BLaER1 treated with 17β-estradiol and CSF1 and Interleukin-3, amounts not matched to agents 10 nM and 100 nM (cell line): ENCODE data around the gene APP.

Experiments
- H3K27ac ChIP-seq, 11 experiments: shearing (Covaris generic); formaldehyde crosslinking; 2 replicates each; pipeline ENCODE4 v1.8.1; 2022
- H3K27me3 ChIP-seq, 11 experiments: shearing (Covaris generic); formaldehyde crosslinking; 2 replicates each; pipeline ENCODE4 v1.8.1; 2022
- H3K36me3 ChIP-seq, 11 experiments: shearing (Covaris generic); formaldehyde crosslinking; 2 replicates each; pipeline ENCODE4 v1.8.1; 2022
- H3K4me1 ChIP-seq, 10 experiments: shearing (Covaris generic); formaldehyde crosslinking; 2 replicates each; pipeline ENCODE4 v1.8.1; 2022
- H3K4me2 ChIP-seq, 11 experiments: shearing (Covaris generic); formaldehyde crosslinking; 2 replicates each; pipeline ENCODE4 v1.8.1; 2022
- H3K4me3 ChIP-seq, 10 experiments: shearing (Covaris generic); formaldehyde crosslinking; 2 replicates each; pipeline ENCODE4 v1.8.1; 2022
- H3K9ac ChIP-seq, 11 experiments: shearing (Covaris generic); formaldehyde crosslinking; 2 replicates each; pipeline ENCODE4 v1.8.1; 2022
- H3K9me3 ChIP-seq, 11 experiments: shearing (Covaris generic); formaldehyde crosslinking; replicated peaks in 1 of 11; 2 replicates each; pipeline ENCODE4 v1.8.1; 2022
- H4K20me1 ChIP-seq, 11 experiments: shearing (Covaris generic); formaldehyde crosslinking; 2 replicates each; pipeline ENCODE4 v1.8.1; 2022
- Cebpa-rat ChIP-seq, 11 experiments: shearing (Covaris generic); IDR thresholded peaks; 2 replicates each; pipeline ENCODE4 v1.8.1; 2022

The APP gene

GRCh38 chr21:25898671-25899070 lies 271.9 kb downstream of the APP start:
- Histone ChIP-seq H3K9me3 (peaks cover 7 to 19% (median 16%) of the 10 kb centered on the region in 11 experiments; a peak in 20 of 22 replicates), H3K4me1 (peaks cover 8 to 18% (median 12%) of the 10 kb centered on the region in 10 experiments; a peak in 19 of 20 replicates), H3K36me3 (peaks cover 53 to 88% (median 79%) of the 10 kb centered on the region in 11 experiments), H3K4me3 (no peak overlapping the region), H3K27me3 (no peaks in the 10 kb centered on the region), H3K9ac (no peak overlapping the region), H3K4me2 (no peak overlapping the region), H4K20me1 (peaks cover 0 to 5% (median 0%) of the 10 kb centered on the region in 11 experiments; a peak in 1 of 22 replicates), H3K27ac (no peak overlapping the region)
- TF ChIP-seq Cebpa-rat (IDR thresholded peaks at IDR 0.05) = no peak

GRCh38 chr21:25897383-25897782 lies 273.2 kb downstream of the APP start:
- Histone ChIP-seq H4K20me1 (0 out of 22 replicates have a peak, but pooled peaks cover 0 to 5% (median 0%) of the 10 kb centered on the region in 11 experiments), H3K9ac (no peak overlapping the region), H3K27ac (no peak overlapping the region), H3K4me1 (peaks cover 0 to 18% (median 10%) of the 10 kb centered on the region in 10 experiments; a peak in 13 of 20 replicates), H3K27me3 (no peaks in the 10 kb centered on the region), H3K36me3 (peaks cover 57 to 89% (median 83%) of the 10 kb centered on the region in 11 experiments), H3K4me2 (peak overlapping the region in 4 of 11 experiments; percentile 2 to 33 (median 18); a peak in 5 of 22 replicates), H3K9me3 (peaks cover 9 to 25% (median 18%) of the 10 kb centered on the region in 11 experiments; a peak in 20 of 22 replicates), H3K4me3 (no peak overlapping the region)
- no peak for TF ChIP-seq Cebpa-rat (IDR thresholded peaks at IDR 0.05)

GRCh38 chr21:25896501-25897056 lies 274.0 kb downstream of the APP start:
- H3K27ac ChIP-seq = no peak overlapping the region

GRCh38 chr21:25895565-25896205 lies 274.9 kb downstream of the APP start:
- Histone ChIP-seq H3K9me3 (peaks cover 9 to 25% (median 18%) of the 10 kb centered on the region in 11 experiments; a peak in 20 of 22 replicates), H4K20me1 (0 out of 22 replicates have a peak, but pooled peaks cover 0 to 5% (median 0%) of the 10 kb centered on the region in 11 experiments), H3K4me3 (no peak overlapping the region), H3K36me3 (peaks cover 64 to 92% (median 85%) of the 10 kb centered on the region in 11 experiments), H3K9ac (no peak overlapping the region), H3K27ac (no peak overlapping the region), H3K4me1 (peaks cover 6 to 18% (median 10%) of the 10 kb centered on the region in 10 experiments; a peak in 16 of 20 replicates), H3K27me3 (no peaks in the 10 kb centered on the region), H3K4me2 (no peak overlapping the region)
- no peak for TF ChIP-seq Cebpa-rat (IDR thresholded peaks at IDR 0.05)

More at GRCh38 chr21:25896501-25897056, 274.0 kb downstream of the APP start:
- no peak overlapping the region for H3K4me3 ChIP-seq
- no peak for TF ChIP-seq Cebpa-rat (IDR thresholded peaks at IDR 0.05)
- H3K4me2 ChIP-seq = peak overlapping the region in 5 of 11 experiments; percentile 2 to 33 (median 18); a peak in 7 of 22 replicates
- peaks cover 58 to 89% (median 83%) of the 10 kb centered on the region in 11 experiments for H3K36me3 ChIP-seq
- no peaks in the 10 kb centered on the region for H3K27me3 ChIP-seq
- peaks cover 9 to 25% (median 18%) of the 10 kb centered on the region in 11 experiments; a peak in 20 of 22 replicates for H3K9me3 ChIP-seq
- H4K20me1 ChIP-seq = 0 out of 22 replicates have a peak, but pooled peaks cover 0 to 5% (median 0%) of the 10 kb centered on the region in 11 experiments
- H3K4me1 ChIP-seq = peaks cover 0 to 18% (median 10%) of the 10 kb centered on the region in 10 experiments; a peak in 15 of 20 replicates
- 0 out of 22 replicates have a peak overlapping the region, but pooled peaks of 1 of the 11 experiments have one; percentile 30 for H3K9ac ChIP-seq

- no peak overlapping the region for H3K9ac ChIP-seq
- H3K27ac ChIP-seq = no peak overlapping the region
- TF ChIP-seq Cebpa-rat (IDR thresholded peaks at IDR 0.05) = no peak
- 0 out of 22 replicates have a peak overlapping the region, but pooled peaks of 1 of the 11 experiments have one; percentile 23 for H3K4me2 ChIP-seq
- peaks cover 6 to 21% (median 11%) of the 10 kb centered on the region in 10 experiments; a peak in 17 of 20 replicates for H3K4me1 ChIP-seq
- H3K4me3 ChIP-seq = no peak overlapping the region
- H3K27me3 ChIP-seq = no peaks in the 10 kb centered on the region
- H3K36me3 ChIP-seq = peaks cover 80 to 99% (median 94%) of the 10 kb centered on the region in 11 experiments
- H4K20me1 ChIP-seq = 0 out of 22 replicates have a peak, but pooled peaks cover 0 to 5% (median 0%) of the 10 kb centered on the region in 11 experiments
- H3K9me3 ChIP-seq = peaks cover 9 to 25% (median 18%) of the 10 kb centered on the region in 11 experiments; a peak in 20 of 22 replicates
Observed at GRCh38 chr21:25893191-25893590, 277.4 kb downstream of the APP start.

- Histone ChIP-seq H3K9me3 (peaks cover 9 to 25% (median 18%) of the 10 kb centered on the region in 11 experiments; a peak in 20 of 22 replicates), H4K20me1 (no peaks in the 10 kb centered on the region), H3K4me1 (peaks cover under 1 to 21% (median 3%) of the 10 kb centered on the region in 10 experiments; a peak in 14 of 20 replicates), H3K36me3 (peaks cover 85 to 100% (median 94%) of the 10 kb centered on the region in 11 experiments), H3K4me2 (peak overlapping the region in 1 of 11 experiments; percentile 6; a peak in 1 of 22 replicates), H3K9ac (no peak overlapping the region), H3K4me3 (no peak overlapping the region), H3K27me3 (no peaks in the 10 kb centered on the region), H3K27ac (no peak overlapping the region)
- TF ChIP-seq Cebpa-rat (IDR thresholded peaks at IDR 0.05) = no peak
Observed at GRCh38 chr21:25891596-25891995, 279.0 kb downstream of the APP start.

- peak overlapping the region in 2 of 11 experiments; percentile 38 to 40; a peak in 2 of 22 replicates for H3K4me2 ChIP-seq
- no peaks in the 10 kb centered on the region for H4K20me1 ChIP-seq
- H3K9me3 ChIP-seq = peaks cover 9 to 21% (median 15%) of the 10 kb centered on the region in 11 experiments; a peak in 20 of 22 replicates
- TF ChIP-seq Cebpa-rat (IDR thresholded peaks at IDR 0.05) = no peak
- no peak overlapping the region for H3K27ac ChIP-seq
- H3K4me1 ChIP-seq = peaks cover 0 to 21% (median 0%) of the 10 kb centered on the region in 10 experiments; a peak in 5 of 20 replicates
- H3K4me3 ChIP-seq = no peak overlapping the region
- no peaks in the 10 kb centered on the region for H3K27me3 ChIP-seq
- H3K36me3 ChIP-seq = peaks cover 87 to 100% (median 98%) of the 10 kb centered on the region in 11 experiments
- no peak overlapping the region for H3K9ac ChIP-seq
Observed at GRCh38 chr21:25890001-25890400, 280.6 kb downstream of the APP start.

- no peak overlapping the region for H3K9ac ChIP-seq
- H3K27ac ChIP-seq = no peak overlapping the region
- peaks cover 85 to 100% (median 97%) of the 10 kb centered on the region in 11 experiments for H3K36me3 ChIP-seq
Observed at GRCh38 chr21:25888711-25889110, 281.9 kb downstream of the APP start.

More at GRCh38 chr21:25888711-25889110, 281.9 kb downstream of the APP start:
- no peak overlapping the region for H3K4me2 ChIP-seq
- no peak for TF ChIP-seq Cebpa-rat (IDR thresholded peaks at IDR 0.05)
- H3K4me3 ChIP-seq = no peak overlapping the region
- no peaks in the 10 kb centered on the region for H4K20me1 ChIP-seq
- H3K4me1 ChIP-seq = peaks cover 0 to 21% (median 0%) of the 10 kb centered on the region in 10 experiments; a peak in 5 of 20 replicates
- H3K9me3 ChIP-seq = peaks cover 1 to 8% (median 3%) of the 10 kb centered on the region in 11 experiments; a peak in 20 of 22 replicates
- H3K27me3 ChIP-seq = no peaks in the 10 kb centered on the region
